Body of pancreas (tissue), 4 donors: ENCODE data around the gene CDK11B. TPM values are rescaled to one million over a fixed set of nuclear protein-coding genes. Genes with fewer than 3 reads are reported as not detected.

Experiments used
- ATAC-seq: fragments of 150-250 bp; one replicate; pipeline ENCODE4 v1.9.1; 2016
- DNase-seq, 4 donors: peaks; one replicate each; pipeline ENCODE4 v3.0.0-alpha.2; 2019
- H3K27ac ChIP-seq, 4 donors: fragments of 200-600 bp; sonication (generic); 1 replicate in 3 of 4; 2 replicates in 1 of 4; pipeline versions ENCODE4 v1.5.1 to v1.6.1; 2016 to 2019; ENCODE audit warnings: mild to moderate bottlenecking in 1 of 4, mixed read lengths in 1 of 4, moderate library complexity in 1 of 4
- H3K27me3 ChIP-seq, 2 donors: fragments of 200-600 bp; sonication (generic); one replicate each; pipeline ENCODE4 v1.6.0; 2016; ENCODE audit warnings: mild to moderate bottlenecking in 1 of 2
- H3K36me3 ChIP-seq, 2 donors: fragments of 200-600 bp; sonication (generic); replicated peaks in 1 of 2; 2 replicates each; pipeline ENCODE4 v1.5.1; 2016; ENCODE audit warnings: low read depth in 2 of 2; ENCODE audit not compliant: insufficient read depth in 1 of 2
- H3K4me1 ChIP-seq: fragments of 200-600 bp; sonication (generic); one replicate; pipeline ENCODE4 v1.6.0; 2016
- H3K4me3 ChIP-seq, 2 donors: fragments of 200-600 bp; sonication (generic); 1 replicate in 1 of 2; 2 replicates in 1 of 2; pipeline ENCODE4 v1.5.1; 2016 to 2019
- H3K9me3 ChIP-seq, 3 donors: fragments of 200-600 bp; sonication (generic); 1 replicate in 2 of 3; 2 replicates in 1 of 3; pipeline ENCODE4 v1.5.1; 2016
- CTCF ChIP-seq, 7 experiments: fragments of 450-650 bp in 4 of 7; fragments of 200-600 bp in 3 of 7; sonication (generic) in 3 of 7; IDR thresholded peaks; one replicate each; pipeline ENCODE4 v1.5.1; 2016 to 2019; ENCODE audit warnings: antibody characterized with exemption in 7 of 7
- POLR2A ChIP-seq, 3 donors: fragments of 450-650 bp; IDR thresholded peaks; one replicate each; pipeline ENCODE4 v1.6.1; 2016; ENCODE audit warnings: antibody characterized with exemption in 3 of 3, mild to moderate bottlenecking in 2 of 3
- WGBS, 2 donors: methylation state at CpG; one replicate each; pipeline ENCODE4 v1.1.5; 2017; 5-methylcytosine and 5-hydroxymethylcytosine counted together
- intact Hi-C: fragments of 100-400 bp; cut with DNase I; formaldehyde crosslinking; loops from one replicate; pipeline ENCODE4 v1.15.1; 2023
- total RNA-seq, 2 donors: library from RNA; depleted of rRNA; stranded (reverse); fragments of >200 nt; gene quantifications; one replicate each; pipeline ENCODE4 v1.1.0, GENCODE V29; 2016

Gene CDK11B
- total RNA-seq, 2 donors from 2014 or later: 14.5 to 45.5 TPM

- WGBS, 2 donors: 90 to 94% methylated on average over 3 to 16 of the region's 16 CpGs
- Histone ChIP-seq H3K4me1 (peaks cover 13% of the 10 kb centered on the region), H3K27me3 (no peaks in the 10 kb centered on the region), H3K4me3 (no peak overlapping the region), H3K36me3 (no peaks in the 10 kb centered on the region), H3K9me3 (no peaks in the 10 kb centered on the region), H3K27ac (no peak overlapping the region)
- ATAC-seq (no peak), DNase-seq (no peak)
- intact Hi-C loops: no loop called here
- no peak for TF ChIP-seq POLR2A (IDR thresholded peaks at IDR 0.05)
- no peak for TF ChIP-seq CTCF (IDR thresholded peaks at IDR 0.05)
Measured at GRCh38 chr1:1620433-1621139, 38.2 kb downstream of the CDK11B start.

GRCh38 chr1:1619917-1620361, 38.9 kb downstream of the CDK11B start:
- Histone ChIP-seq H3K4me1 (peaks cover 13% of the 10 kb centered on the region), H3K9me3 (no peaks in the 10 kb centered on the region), H3K27ac (no peak overlapping the region), H3K27me3 (no peaks in the 10 kb centered on the region), H3K36me3 (no peaks in the 10 kb centered on the region), H3K4me3 (no peak overlapping the region)
- intact Hi-C loops: no loop called here
- no peak for ATAC-seq
- 78 to 96% methylated on average over 5 to 14 of the region's 14 CpGs for WGBS, 2 donors
- no peak for TF ChIP-seq POLR2A (IDR thresholded peaks at IDR 0.05)
- peak in 1 of 7 experiments; percentile 5 for TF ChIP-seq CTCF (IDR thresholded peaks at IDR 0.05)
- no peak for DNase-seq

GRCh38 chr1:1618396-1619068, 40.3 kb downstream of the CDK11B start:
- Histone ChIP-seq H3K27me3 (no peaks in the 10 kb centered on the region), H3K36me3 (no peaks in the 10 kb centered on the region), H3K4me3 (no peak overlapping the region), H3K4me1 (peaks cover 26% of the 10 kb centered on the region), H3K9me3 (no peaks in the 10 kb centered on the region), H3K27ac (no peak overlapping the region)
- no peak for ATAC-seq
- TF ChIP-seq CTCF (IDR thresholded peaks at IDR 0.05) (no peak), POLR2A (IDR thresholded peaks at IDR 0.05) (no peak)
- no peak for DNase-seq
- 88 to 96% methylated on average over 3 to 8 of the region's 9 CpGs for WGBS, 2 donors
- intact Hi-C loops: no loop called here

- peaks cover 30% of the 10 kb centered on the region for H3K4me1 ChIP-seq
- DNase-seq: no peak
- no peak for ATAC-seq
- no peak for TF ChIP-seq POLR2A (IDR thresholded peaks at IDR 0.05)
- no peak for TF ChIP-seq CTCF (IDR thresholded peaks at IDR 0.05)
- WGBS, 2 donors: 89 to 90% methylated on average over 4 to 6 of the region's 6 CpGs
- intact Hi-C loops: no loop called here
- H3K4me3 ChIP-seq: no peak overlapping the region
- no peak overlapping the region for H3K27ac ChIP-seq
- no peaks in the 10 kb centered on the region for H3K27me3 ChIP-seq
- H3K36me3 ChIP-seq: no peaks in the 10 kb centered on the region
- no peaks in the 10 kb centered on the region for H3K9me3 ChIP-seq
Measured at GRCh38 chr1:1617925-1618324, 40.9 kb downstream of the CDK11B start.
